CD4-positive, alpha-beta T cell treated with Interleukin-17A for 4 hours (primary cell): Measurements from ENCODE around the gene ABCA8.

Experiments
- DNase-seq: peaks from one replicate; pipeline ENCODE4 v3.0.0-alpha.2; 2020; ENCODE audit warnings: mixed read lengths

ABCA8 gene

DNA sequence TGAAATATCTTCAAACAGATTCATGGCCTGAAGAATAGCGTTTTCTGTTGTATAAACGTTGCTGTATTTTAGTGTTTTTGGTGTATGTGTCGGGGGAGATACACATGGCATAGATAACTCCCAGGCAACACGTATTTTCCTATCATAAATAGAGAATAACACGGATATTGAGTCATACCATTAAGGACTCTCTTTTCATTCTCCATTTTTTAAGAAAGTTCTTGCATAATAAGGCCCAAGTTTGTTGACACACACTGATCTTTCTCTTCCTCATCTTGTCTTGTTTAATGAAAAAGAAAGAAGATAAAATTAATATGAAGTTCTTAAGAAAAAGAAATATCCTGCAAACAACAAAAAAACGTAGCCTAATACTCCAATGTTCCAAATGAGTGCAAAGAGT lies 13.4 kb downstream of the ABCA8 start:
- no peak for DNase-seq

DNA sequence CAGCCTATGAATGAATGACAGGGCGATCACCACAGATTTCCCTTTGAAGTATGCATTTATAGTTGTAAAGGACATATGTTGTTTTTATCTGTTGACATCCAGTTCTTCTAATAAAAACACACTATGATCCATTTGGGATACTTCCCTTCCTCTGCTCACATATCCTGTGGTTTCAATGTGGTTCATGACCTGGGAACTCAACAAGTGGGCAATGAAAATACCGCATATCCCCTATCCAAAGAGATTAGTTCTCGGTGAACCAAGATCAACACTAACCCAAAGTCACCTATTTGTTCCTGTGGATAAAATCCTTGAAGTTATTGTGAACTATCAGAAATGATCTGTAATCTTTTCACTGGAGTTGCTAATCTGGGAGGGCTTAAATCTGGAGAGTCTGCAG lies 16.0 kb downstream of the ABCA8 start:
- no peak for DNase-seq

DNA sequence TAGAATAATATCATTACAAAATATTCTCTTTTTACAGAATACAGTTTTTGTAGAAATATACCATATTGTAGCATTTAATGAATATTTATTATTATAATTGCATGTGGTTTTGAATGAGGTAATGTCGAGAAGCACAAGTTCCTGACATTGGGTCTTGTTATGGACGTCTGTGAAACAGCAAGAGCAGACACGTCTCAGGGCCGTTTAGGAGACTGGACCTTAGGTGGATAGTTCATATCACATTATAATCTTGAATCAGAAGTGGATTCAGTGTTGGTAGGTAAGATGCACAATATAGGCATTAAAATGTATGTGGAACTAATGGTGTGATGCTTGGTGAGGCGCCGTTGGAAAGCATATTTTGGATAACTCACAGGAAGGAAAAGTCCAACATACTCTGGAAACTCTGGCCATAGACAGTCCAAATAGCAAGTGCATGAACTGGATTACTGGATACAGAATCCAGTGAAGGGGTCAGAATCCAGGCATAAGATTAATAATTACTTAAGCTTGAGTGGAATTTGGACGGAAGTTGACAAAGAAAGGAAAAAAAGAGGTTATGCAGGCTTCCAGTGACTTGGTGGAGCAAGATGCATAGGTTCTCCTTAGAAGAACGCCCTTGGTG lies 17.2 kb downstream of the ABCA8 start:
- no peak for DNase-seq

DNA sequence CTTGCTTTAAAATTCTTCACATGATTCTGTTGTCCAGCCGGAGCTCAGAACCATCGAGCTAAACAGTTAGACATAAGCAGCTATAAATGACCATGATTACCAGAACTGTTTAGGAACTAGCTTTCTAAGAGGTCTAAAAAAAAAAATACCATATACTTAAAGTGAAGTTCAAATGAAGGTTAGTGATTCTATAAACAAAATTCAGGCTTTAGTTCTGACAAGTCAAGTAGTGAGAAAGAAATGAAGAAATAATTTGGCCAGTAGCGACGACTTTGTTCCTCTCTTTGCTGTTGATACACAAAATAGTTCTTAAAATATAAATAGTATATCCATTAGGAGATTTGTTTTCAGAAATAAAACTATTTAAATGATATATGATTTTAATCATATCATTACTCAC lies 27.7 kb downstream of the ABCA8 start:
- DNase-seq: no peak

DNA sequence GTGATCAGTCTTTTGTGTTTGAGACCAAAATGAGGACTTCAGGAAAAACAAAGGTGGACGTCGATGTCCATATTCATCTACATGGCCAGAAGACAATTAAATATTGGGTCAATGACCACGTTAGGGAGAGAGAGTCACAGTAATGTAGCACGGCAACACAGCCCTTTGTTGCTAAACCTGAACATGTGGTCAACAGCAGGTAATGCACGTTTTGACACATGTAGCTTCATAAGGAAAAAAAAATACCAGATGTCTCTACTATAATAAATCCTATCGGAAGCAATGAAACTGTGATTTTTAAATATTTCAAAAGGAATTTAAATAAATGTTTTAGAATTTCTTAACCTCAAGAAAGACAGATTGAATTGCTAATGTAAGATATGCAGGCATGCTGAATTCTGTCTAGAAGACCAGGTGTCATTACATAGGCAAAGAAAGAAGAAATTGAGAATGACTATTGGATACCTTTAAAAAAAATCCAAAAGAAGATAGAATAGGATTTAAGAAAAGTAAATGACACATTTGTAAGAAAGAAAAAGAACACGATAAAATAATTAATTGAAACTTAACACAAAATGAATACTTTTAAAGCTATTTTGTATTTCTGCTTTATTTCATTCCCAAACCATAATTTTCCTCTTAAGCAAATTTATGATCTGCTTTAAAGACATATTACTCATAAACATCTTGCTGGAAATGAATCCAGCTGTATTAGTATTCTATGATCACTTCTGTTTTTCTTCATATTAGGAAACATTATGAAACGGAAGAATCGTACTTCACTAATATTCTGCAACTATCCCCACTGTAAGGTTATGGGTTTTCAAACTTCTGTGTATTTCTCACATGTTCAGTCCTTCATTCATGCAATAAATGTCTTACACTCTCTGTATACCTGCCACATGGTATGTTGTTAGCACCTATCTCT lies 30.1 kb downstream of the ABCA8 start:
- DNase-seq: no peak

DNA sequence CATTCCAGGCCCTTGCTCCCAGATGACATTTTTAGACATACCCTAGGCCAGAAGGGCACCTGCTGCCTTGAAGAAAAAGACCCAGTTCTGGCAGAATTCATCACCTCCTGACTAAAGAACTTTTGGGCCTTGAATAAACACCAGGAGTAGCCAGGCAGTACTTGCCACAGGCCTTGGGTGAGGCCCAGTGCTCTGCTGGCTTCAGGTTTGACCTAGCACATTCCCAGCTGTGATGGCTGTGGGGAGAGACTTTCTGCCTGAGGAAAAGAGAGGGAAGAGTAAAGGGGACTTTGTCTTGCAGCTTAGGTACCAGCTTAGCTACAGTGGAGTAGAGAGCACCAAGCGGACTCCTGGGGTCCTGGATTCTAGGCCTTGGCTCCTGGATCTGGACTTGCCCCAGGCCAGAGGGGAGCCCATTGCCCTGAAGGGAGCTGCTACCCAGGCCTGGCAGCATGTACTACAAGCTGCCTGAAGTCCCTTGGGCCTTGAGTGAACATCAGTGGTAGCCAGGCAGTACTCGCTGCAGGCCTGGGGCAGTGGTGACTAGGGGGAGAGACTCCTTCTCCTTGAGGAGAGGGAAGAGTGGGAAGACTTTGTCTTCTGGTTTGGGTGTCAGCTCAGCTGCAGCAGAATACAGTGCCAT lies 44.3 kb downstream of the ABCA8 start:
- DNase-seq: no peak

DNA sequence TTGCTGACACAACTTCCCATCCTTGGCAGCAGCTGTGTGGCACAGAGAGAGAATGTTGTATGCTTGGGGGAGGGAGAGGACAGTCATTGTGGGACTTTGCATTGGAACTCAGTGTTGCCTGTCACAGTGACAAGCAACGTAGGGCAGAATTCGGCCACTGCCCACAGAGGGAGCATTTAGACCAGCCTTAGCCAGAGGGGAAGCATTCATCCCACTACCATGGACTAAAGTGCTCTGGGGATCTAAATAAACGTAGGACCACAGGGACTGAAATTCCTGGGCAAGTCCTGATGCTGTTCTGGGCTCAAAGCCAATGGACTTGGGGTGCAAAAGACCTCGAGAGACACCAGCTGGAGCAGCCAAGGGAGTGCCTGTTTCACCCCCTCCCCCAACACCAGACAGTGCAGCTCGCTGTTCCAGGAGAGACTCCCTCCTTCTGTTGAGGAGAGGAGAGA lies 44.9 kb downstream of the ABCA8 start:
- DNase-seq: no peak

DNA sequence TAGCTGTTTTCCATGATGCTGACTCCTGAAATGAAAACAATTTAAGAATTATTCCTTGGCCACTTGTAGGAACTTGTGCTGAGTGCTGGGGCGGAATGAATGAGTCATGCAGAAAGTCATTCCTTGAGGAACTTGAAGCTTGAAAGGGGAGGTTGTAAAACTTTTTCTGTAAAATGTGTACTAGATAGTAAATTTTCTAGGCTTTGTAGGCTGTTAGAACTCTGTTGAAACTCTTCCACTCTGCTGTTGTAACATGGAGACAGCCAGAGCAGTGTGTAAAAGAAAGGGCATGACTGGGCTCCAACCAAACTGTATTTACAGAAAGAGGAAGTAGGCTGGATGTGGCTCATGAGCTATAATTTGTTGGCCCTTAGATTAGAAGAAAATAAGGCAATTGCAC lies 46.1 kb downstream of the ABCA8 start:
- DNase-seq: no peak

DNA sequence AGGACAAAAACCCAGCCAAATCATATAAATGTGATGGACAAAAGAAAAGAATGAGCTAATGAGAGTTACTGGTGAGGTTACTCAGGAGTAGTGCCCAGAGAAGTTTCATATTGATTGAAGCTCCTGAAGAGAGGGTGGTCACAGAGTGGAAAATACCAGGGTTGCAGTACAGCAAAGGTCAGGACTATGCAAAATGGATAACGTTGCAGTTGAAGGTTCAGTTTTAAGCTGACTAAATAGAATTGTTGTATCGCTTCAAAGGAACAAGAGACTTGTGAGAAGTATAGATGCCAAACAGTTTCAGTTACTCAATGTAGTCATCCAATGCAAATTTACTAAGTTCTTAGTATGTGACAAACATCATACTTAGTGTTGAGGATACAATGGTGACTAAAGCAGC lies 47.1 kb downstream of the ABCA8 start:
- no peak for DNase-seq

DNA sequence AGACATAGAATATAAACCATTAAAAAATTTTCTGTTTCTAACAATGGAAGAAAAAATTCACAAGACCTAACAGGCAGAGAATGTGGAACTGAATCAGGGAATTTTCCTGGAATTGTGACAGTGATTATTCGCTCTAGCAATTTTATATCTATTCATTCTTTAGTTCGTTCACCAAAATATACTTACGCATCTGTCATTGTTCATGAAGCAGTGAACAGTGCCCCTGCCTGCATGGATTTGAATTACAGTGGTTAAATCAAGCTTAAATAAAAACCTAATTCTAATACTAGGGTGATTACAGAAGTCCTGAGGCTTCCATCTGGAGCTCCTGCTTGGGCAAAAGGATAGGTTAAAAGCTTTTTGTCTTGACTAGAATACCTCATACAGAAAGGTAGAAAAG lies 48.6 kb downstream of the ABCA8 start:
- no peak for DNase-seq

DNA sequence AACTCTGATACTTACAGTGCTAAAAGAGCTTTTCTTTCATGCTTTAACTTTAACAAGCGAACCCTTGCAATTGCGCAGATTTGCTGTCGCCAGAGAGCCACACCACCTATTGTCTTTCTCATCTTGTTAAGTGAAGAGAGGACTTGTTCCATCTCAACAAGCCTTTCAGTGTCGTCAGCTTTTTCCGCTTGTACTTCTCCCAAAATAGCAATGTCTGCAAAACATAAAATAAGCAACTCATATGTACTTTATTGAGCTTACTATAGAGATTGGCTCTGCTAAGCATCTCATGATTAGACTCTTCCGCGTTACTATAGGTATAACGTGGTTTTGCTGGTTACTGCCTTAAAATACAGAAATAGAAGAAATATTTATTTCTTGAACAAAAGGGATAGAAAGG lies 51.9 kb downstream of the ABCA8 start:
- DNase-seq: no peak

DNA sequence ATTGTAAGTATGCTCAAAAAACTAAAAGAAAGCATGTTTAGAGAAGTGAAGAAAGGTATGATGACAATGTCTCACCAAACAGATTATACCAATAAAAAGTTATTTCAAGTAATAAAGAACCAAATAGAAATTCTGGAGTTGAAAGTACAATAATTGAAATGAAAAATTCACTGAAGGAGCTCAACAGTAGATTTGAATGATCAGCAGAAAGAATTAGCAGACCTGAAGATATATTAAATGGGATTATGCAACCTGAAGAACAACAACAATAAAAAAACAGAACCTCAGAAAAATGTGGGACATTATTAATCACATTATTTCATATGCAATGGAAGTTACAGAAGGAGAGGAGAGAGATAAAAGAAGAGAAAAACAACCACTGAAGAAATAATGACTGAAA lies 57.6 kb downstream of the ABCA8 start:
- DNase-seq: no peak

DNA sequence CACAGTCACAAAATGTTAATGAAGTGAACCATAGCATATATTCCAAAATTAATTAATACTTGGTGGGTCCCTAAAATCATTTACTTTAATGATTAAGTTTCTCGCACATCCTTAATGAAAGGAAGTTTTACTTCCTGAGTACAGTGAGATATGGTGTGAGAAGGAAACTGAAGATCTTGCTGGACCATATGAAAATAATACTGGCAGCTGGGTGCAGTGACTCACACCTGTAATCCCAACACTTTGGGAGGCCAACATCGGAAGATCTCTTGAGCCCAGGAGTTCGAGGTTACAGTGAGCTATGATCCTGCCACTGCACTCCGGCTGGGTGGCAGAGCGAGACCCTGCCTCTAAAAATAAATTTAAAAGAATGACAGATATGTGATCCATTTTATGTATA lies 62.5 kb downstream of the ABCA8 start:
- DNase-seq: no peak

DNA sequence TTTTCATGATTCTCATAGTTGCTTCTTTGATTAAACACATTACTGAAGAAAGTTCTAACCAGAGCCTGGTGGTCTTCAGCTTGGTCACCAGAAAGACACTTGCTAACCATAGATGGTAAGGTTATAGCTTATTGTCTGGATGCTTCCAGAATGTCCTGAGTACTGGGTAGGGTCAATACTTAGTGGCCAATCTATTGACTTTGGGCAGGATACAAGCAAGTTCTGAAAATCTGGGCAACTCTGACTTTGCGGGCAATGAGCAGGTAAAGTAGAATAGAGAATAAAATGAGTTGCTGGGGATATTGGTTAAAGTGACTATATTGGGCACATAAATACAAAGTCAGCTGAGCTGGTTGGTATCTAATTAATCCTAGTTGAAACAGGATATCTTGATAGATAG lies 63.0 kb downstream of the ABCA8 start:
- no peak for DNase-seq

DNA sequence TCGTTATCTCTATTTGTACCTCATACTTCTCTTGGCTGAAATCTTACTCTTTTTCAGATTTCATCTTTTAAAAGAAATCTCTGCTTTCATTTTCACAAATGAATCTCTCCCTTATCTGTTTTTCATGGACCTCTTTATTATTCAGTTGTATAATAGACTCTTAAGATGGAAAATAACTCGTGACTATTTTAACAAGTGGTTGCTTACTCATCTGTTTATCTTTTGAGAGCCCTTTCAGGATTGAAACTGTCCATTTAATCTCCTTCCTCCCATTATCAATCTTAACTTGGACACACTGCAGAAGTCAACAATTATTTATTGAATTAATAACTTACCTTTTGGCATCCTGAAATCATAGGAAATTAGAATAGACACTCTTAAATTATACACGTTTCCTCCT lies 68.8 kb downstream of the ABCA8 start:
- DNase-seq: no peak

DNA sequence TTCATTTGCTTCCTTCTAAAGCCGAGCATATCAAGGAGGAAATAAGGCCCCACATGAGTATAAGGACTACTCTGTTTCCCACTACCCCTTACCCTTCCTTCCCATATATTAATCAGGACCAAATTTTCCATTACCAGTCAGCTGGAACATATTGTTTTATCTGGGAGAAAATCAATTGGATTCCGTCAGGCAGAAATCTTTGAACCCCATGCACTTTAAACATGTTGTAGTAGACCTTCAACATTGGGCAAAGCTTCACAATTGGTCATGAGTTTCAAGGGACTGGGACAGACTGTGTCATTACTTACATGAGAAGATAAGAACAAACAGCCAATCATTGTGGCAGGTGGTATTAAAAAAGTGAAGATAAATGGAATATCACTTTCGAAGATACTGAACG lies 70.3 kb downstream of the ABCA8 start:
- DNase-seq: no peak

DNA sequence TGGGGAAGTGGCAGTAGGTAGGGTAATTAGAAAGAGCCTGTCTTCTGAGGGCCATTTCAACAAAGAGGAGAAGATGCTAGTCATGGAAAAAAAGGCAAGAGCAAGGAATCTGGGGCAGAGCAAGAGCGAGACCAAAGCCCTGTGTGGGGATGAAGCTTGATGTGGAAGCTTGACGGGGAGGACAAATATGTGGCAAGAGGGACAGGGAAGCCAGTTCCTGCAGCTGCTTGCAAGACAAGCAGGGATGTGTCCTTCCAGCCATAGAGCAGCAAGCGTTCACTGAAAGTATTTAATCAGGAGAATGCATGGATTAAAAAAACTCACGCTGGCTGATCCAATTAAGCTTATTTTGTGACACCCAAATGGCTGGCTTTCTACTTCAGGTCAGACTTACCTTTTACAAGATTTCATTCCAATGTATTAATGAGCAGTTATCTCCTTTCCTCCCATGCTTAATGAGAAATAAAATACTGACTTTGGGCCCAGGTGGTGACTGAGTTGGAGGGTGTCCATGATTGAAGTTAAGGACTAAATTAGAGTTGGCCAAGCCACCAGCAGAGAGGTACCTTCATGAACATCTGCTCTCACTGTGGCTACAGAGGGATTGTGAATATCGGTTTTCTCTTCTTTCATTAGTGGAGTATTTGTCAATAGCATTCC lies 76.8 kb downstream of the ABCA8 start:
- no peak for DNase-seq

DNA sequence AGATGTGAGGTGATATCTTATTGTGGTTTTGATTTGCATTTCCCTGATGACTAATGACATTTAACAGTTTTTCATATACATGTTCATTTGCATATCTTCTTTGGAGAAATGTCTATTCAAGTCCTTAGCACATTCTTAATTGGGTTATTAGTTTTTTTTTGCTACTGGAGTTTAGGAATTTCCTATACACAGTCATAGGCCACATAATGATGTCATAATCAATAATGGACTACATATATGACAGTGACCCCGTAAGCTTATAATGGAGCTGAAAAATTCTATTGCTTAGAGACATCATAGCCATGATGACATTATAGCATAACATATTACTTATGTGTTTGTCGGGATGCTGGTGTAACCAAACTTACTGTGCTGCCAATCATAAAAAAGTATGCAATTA lies 83.7 kb downstream of the ABCA8 start:
- no peak for DNase-seq

DNA sequence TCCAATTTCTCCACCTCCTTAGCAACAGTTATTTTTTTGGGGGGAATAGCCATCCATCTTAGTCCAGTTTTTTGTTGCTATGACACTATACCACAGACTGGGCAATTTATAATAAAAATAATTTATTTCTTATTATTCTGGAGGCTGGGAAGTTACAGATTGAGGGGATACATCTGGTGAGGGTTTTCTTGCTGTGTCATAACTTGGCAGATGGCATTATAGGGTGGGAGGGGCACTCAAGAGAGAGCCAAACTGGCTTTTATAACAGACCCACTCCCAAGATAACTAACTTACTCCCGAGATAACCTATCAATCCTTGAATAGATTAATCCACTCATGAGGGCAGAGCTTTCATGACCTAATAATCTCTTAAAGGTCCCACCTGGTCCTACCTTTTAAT lies 84.2 kb downstream of the ABCA8 start:
- no peak for DNase-seq

DNA sequence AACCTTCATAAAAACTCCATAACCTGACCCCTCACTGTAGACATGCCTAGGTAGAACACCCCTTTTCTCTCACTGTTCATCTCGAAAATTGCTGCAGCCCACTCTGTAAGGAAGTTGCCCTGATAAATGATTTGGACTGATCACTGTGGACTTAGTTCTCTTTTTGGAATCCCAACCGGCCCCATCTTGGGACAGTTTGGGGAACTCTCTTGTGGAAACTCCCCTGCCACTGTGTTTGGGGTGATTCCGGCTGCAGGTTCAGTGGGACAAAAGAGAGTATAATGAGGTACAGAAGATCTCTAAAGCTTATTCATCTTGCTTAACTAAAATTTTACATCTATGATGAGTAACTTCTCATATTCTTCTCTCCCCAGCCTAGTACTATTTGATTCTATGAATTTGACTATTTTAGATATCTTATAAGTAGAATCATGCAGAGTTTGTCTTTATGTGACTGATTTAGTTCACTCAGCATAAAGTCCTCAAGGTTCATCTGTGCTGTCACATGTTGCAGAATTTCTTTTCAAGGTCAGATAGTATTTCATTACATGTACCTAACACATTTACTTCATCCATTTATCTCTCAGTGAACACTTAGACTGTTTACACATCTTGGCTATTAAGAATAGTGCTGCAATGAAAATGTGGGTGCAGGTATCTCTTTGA lies 84.9 kb downstream of the ABCA8 start:
- DNase-seq: no peak

DNA sequence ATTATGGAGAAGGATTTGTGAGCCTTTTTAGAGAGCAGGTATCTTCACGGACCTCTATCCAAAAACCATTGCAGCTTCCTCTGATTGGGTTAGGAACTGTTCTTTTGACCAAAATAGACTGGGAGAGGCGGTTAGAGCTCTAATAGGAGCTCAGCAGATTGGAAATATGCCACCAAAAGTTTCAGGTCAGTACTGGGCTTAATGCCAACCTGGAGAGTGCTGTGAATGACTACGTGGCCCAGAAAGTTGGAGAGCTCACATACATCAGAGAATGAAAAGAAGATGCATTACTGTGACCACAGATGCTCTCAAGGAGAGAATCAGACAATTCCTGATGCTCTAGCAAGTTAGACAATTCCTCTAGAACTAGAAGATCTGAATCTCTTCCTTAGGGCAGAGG lies 86.5 kb downstream of the ABCA8 start:
- no peak for DNase-seq

DNA sequence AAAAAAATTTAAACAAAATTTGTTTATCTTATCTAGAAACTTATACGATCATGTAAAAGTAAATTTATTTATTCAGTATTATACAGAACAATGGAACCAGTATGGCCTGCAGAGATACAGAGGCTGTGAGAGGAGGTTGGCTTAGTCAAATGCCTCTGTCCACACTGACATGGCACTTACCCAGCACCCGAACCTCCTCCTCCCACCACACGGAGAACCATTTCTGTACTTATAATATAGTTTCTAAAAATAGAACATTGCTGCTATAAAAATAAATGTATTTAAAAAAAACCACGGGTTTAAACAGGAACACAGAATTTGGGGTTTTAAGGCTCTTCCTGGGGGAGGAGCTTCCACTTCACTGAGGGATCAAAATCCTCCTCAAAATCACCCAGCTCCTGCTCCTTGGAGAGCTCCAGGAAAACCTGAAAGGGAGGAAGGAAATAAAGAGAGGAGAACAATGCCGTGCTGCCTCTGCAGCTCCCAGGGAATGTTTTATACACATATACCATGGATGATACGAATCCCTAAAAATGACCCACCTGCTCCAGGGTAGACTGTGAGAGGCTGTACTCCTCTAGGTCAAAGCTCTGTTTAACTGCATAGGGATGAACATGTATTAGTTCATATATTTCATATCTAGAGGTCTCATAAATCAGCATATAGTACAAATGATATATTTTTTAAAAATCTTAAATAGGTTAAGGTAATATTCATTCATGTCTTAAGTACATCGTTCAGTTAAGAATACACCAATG lies 87.3 kb downstream of the ABCA8 start:
- no peak for DNase-seq
